CD4-positive, alpha-beta T cell treated with Interleukin-12 subunit alpha and Interleukin-12 subunit beta, for 1 hour (primary cell): ENCODE results near the gene SLC25A45.
A peak's percentile ranks its signal among the peaks of the same experiment; 100 is the strongest.

ENCODE experiments used
- DNase-seq: peaks from one replicate; pipeline ENCODE4 v3.0.0-alpha.2; 2020

The SLC25A45 gene

GRCh38 chr11:65402790-65403189 lies 20.3 kb upstream of the SLC25A45 start:
- no peak for DNase-seq

- DNase-seq: no peak
These were observed 19.4 kb upstream of the SLC25A45 start for GRCh38 chr11:65401803-65402248.

GRCh38 chr11:65401073-65401802 lies 18.8 kb upstream of the SLC25A45 start:
- DNase-seq: no peak

GRCh38 chr11:65400307-65401072 lies 18.0 kb upstream of the SLC25A45 start:
- no peak for DNase-seq

- no peak for DNase-seq
These were observed 17.4 kb upstream of the SLC25A45 start for GRCh38 chr11:65399845-65400244.

- no peak for DNase-seq
These were observed 16.8 kb upstream of the SLC25A45 start for GRCh38 chr11:65399249-65399648.

GRCh38 chr11:65398362-65398910 lies 16.0 kb upstream of the SLC25A45 start:
- no peak for DNase-seq

- DNase-seq: no peak
These were observed 14.6 kb upstream of the SLC25A45 start for GRCh38 chr11:65396769-65397745.

GRCh38 chr11:65395961-65396530 lies 13.6 kb upstream of the SLC25A45 start:
- DNase-seq: no peak

GRCh38 chr11:65394125-65394536 lies 11.7 kb upstream of the SLC25A45 start:
- no peak for DNase-seq

- DNase-seq: no peak
These were observed 11.2 kb upstream of the SLC25A45 start for GRCh38 chr11:65393513-65394079.

GRCh38 chr11:65392899-65393298 lies 10.5 kb upstream of the SLC25A45 start:
- DNase-seq: no peak

- DNase-seq: no peak
These were observed 9.9 kb upstream of the SLC25A45 start for GRCh38 chr11:65392186-65392829.

GRCh38 chr11:65390996-65391395 lies 8.6 kb upstream of the SLC25A45 start:
- no peak for DNase-seq

- no peak for DNase-seq
These were observed 7.9 kb upstream of the SLC25A45 start for GRCh38 chr11:65390099-65390941.

GRCh38 chr11:65389294-65389980 lies 7.0 kb upstream of the SLC25A45 start:
- DNase-seq: no peak

GRCh38 chr11:65388731-65389130 lies 6.3 kb upstream of the SLC25A45 start:
- no peak for DNase-seq

- DNase-seq: peak; percentile 92
These were observed 4.1 kb upstream of the SLC25A45 start, which contains the start of gene FRMD8 for GRCh38 chr11:65386307-65387140. FRMD8 (plus strand) TSS chr11:65386637; CDS start chr11:65387037, 400 bp downstream.
